Panc1 (cell line): ENCODE data around the gene ABAT. TPM values are rescaled to one million over a fixed set of nuclear protein-coding genes. Genes with fewer than 3 reads are reported as not detected.

ENCODE experiments used
- ATAC-seq: fragments of 200-7000 bp; cut with Tn5 transposase; 2 replicates; pipeline ENCODE4 v1.9.1; 2020; ENCODE audit warnings: mild to moderate bottlenecking, moderate library complexity
- BruUV-seq: library from RNA; stranded (reverse); fragments of 400-500 nt; replicated peaks from 2 replicates; lab custom pipeline; 2021; lab: Mats Ljungman, UMichigan
- CTCF ChIA-PET: fragments of 300-600 bp; sonication (Branson Sonifier 250); formaldehyde crosslinking; loops from one replicate; lab custom pipeline; 2022; ENCODE audit warnings: antibody characterized with exemption; lab: Charles Lee
- POLR2A ChIA-PET: fragments of 300-600 bp; sonication (Branson Sonifier 250); formaldehyde crosslinking; loops from one replicate; lab custom pipeline; 2022; ENCODE audit warnings: antibody characterized with exemption; lab: Charles Lee
- DNase-seq: peaks from one replicate; pipeline ENCODE4 v3.0.0-alpha.2; 2010; ENCODE audit warnings: low read depth, low spot score
- H3K27ac ChIP-seq: 2 replicates; pipeline ENCODE4 v1.5.1; 2011; ENCODE audit warnings: mild to moderate bottlenecking, low read length, inconsistent platforms
- H3K27me3 ChIP-seq: fragments of 200-500 bp; sonication (Bioruptor generic); 2 replicates; pipeline ENCODE4 v1.6.0; 2014; ENCODE audit warnings: low read length, inconsistent platforms; ENCODE audit not compliant: control insufficient read depth, insufficient read depth
- H3K36me3 ChIP-seq: fragments of 200-500 bp; sonication (Bioruptor generic); 2 replicates; pipeline ENCODE4 v1.5.1; 2014; ENCODE audit warnings: inconsistent platforms, mild to moderate bottlenecking, low read length, moderate library complexity; ENCODE audit not compliant: control insufficient read depth, insufficient read depth
- H3K4me1 ChIP-seq: 2 replicates; pipeline ENCODE4 v1.5.1; 2011; ENCODE audit warnings: inconsistent platforms, mild to moderate bottlenecking, low read length, moderate library complexity; ENCODE audit not compliant: control insufficient read depth, insufficient read depth
- H3K4me3 ChIP-seq, 2 experiments: 2 replicates each; pipeline ENCODE4 v1.5.1; 2011 to 2012; ENCODE audit warnings: low read depth in 2 of 2, low read length in 2 of 2, mild to moderate bottlenecking in 2 of 2, inconsistent platforms in 1 of 2, moderate library complexity in 1 of 2
- H3K9me3 ChIP-seq: fragments of 200-500 bp; sonication (Bioruptor generic); 2 replicates; pipeline ENCODE4 v1.5.1; 2014; ENCODE audit warnings: low read depth, mild to moderate bottlenecking, inconsistent platforms, low read length, moderate library complexity; ENCODE audit not compliant: control insufficient read depth, insufficient read depth
- CTCF ChIP-seq: fragments of 450-650 bp; IDR thresholded peaks from 2 replicates; pipeline ENCODE4 v1.5.1; 2017; ENCODE audit warnings: mild to moderate bottlenecking
- POLR2AphosphoS5 ChIP-seq: IDR thresholded peaks from 2 replicates; pipeline ENCODE4 v1.6.1; 2012; ENCODE audit warnings: mild to moderate bottlenecking, low read depth, low read length, moderate library complexity
- REST ChIP-seq, 2 experiments: IDR thresholded peaks; 2 replicates each; pipeline ENCODE4 v1.6.1; 2011 to 2012; ENCODE audit warnings: low read depth in 2 of 2, control low read depth in 1 of 2, low read length in 1 of 2, mild to moderate bottlenecking in 1 of 2, moderate library complexity in 1 of 2; ENCODE audit not compliant: insufficient read depth in 1 of 2
- SIN3A ChIP-seq: IDR thresholded peaks from 2 replicates; pipeline ENCODE4 v1.6.1; 2012; ENCODE audit warnings: low read depth, mild to moderate bottlenecking, low read length, moderate library complexity, borderline replicate concordance; ENCODE audit not compliant: insufficient read depth
- TCF7L2 ChIP-seq: IDR thresholded peaks from 2 replicates; pipeline ENCODE4 v1.6.1; 2011; ENCODE audit warnings: mild to moderate bottlenecking, low read depth, low read length, inconsistent platforms
- in situ Hi-C: cut with HindIII; loops from 2 replicates; pipeline ENCODE4 v1.10.0; 2016; ENCODE audit warnings: low sequenced_read_pairs, low pct_unique_long_range_greater_than_20kb
- intact Hi-C: fragments of 100-400 bp; cut with micrococcal nuclease; formaldehyde crosslinking; loops from one replicate; pipeline ENCODE4 v1.10.0; 2022; ENCODE audit not compliant: unreplicated experiment
- total RNA-seq: library from RNA; stranded (reverse); gene quantifications from one replicate; pipeline ENCODE4 v1.2.1, GENCODE V29; 2021; ENCODE audit not compliant: unreplicated experiment

ABAT gene
- total RNA-seq, 1 experiment from 2014 or later: 0.77 TPM

- in situ Hi-C loops (no loop called here), intact Hi-C loops (no loop called here)
- no peak for DNase-seq
- ATAC-seq: no peak; the same call in 1 of the 2 replicates
- Histone ChIP-seq H3K27me3 (no peaks in the 10 kb centered on the region), H3K4me1 (peaks cover 6% of the 10 kb centered on the region; the same call in 1 of the 2 replicates), H3K4me3 (no peak overlapping the region), H3K9me3 (no peaks in the 10 kb centered on the region), H3K36me3 (no peaks in the 10 kb centered on the region), H3K27ac (no peak overlapping the region)
- TF ChIP-seq SIN3A (no peak), TCF7L2 (no peak), CTCF (no peak), POLR2AphosphoS5 (no peak), REST (IDR thresholded peaks at IDR 0.05; ENCODE audit: insufficient read depth in 1 of 2, low read depth in 2 of 2, low read length in 1 of 2) (no peak)
- ChIA-PET POLR2A (no interaction called here), CTCF (interaction anchor here (0.6 kb wide), 1 partner anchor 70 kb away, joined by 3 read pairs; no protein-coding TSS in a partner anchor)
- no TSS peak for BruUV-seq
These were observed 47.1 kb downstream of the ABAT start for GRCh38 chr16:8721336-8722024.

- ATAC-seq: no peak
- Histone ChIP-seq H3K4me3 (no peak overlapping the region), H3K36me3 (no peaks in the 10 kb centered on the region), H3K27me3 (no peaks in the 10 kb centered on the region), H3K9me3 (no peaks in the 10 kb centered on the region), H3K4me1 (peaks cover 6% of the 10 kb centered on the region; the same call in 1 of the 2 replicates), H3K27ac (no peak overlapping the region)
- intact Hi-C loops (no loop called here), in situ Hi-C loops (no loop called here)
- ChIA-PET POLR2A (no interaction called here), CTCF (interaction anchor here (0.6 kb wide), 1 partner anchor 70 kb away, joined by 3 read pairs; no protein-coding TSS in a partner anchor)
- no TSS peak for BruUV-seq
- TF ChIP-seq CTCF (no peak), TCF7L2 (no peak), POLR2AphosphoS5 (no peak), REST (IDR thresholded peaks at IDR 0.05; ENCODE audit: insufficient read depth in 1 of 2, low read depth in 2 of 2, low read length in 1 of 2) (no peak), SIN3A (no peak)
- DNase-seq: no peak
These were observed 47.6 kb downstream of the ABAT start for GRCh38 chr16:8722025-8722348.
